Left ventricle myocardium superior (tissue), 1 donor: ENCODE results near the gene ZNF136. TPM values are rescaled to one million over a fixed set of nuclear protein-coding genes. Genes with fewer than 3 reads are reported as not detected.

ENCODE experiments used
- total RNA-seq: library from RNA; stranded (reverse); fragmentation: NEBNext Ultra II Directional; extraction: Animal tissue kit (Norgen Biotek cat#: 25700); gene quantifications from one replicate; pipeline ENCODE4 v1.2.1, GENCODE V29; 2021
- donor health status: DM: no; HTN: yes; CAD: no; lungs with severe emphysema.

ZNF136 gene
- total RNA-seq, 1 donor from 2014 or later: 5.0 TPM

Other genes with a start within 250 kb of the ZNF136 start
- gene ZNF700, start 238.0 kb upstream of the ZNF136 start, total RNA-seq: 4.0 TPM
- 4.0 TPM for gene ZNF763, start 198.1 kb upstream of the ZNF136 start, total RNA-seq
- 3.1 TPM for gene ZNF433, start 127.4 kb upstream of the ZNF136 start, total RNA-seq
- gene ZNF878, start 110.1 kb upstream of the ZNF136 start, total RNA-seq: 0.32 TPM
- gene ZNF844, start 98.4 kb upstream of the ZNF136 start, total RNA-seq: 14.9 TPM
- gene ZNF20, start 22.7 kb upstream of the ZNF136 start, total RNA-seq: 1.8 TPM
- 2.9 TPM for gene ZNF625, start 6.4 kb upstream of the ZNF136 start, total RNA-seq
- gene ZNF44, start 131.8 kb downstream of the ZNF136 start, total RNA-seq: 9.5 TPM
- 3.7 TPM for gene ZNF563, start 170.5 kb downstream of the ZNF136 start, total RNA-seq
- gene ZNF442, start 202.6 kb downstream of the ZNF136 start, total RNA-seq: 3.5 TPM
- gene ZNF799, start 238.2 kb downstream of the ZNF136 start, total RNA-seq: 2.0 TPM